Measurements from ENCODE around the gene NT5C3A.
A peak's percentile ranks its signal among the peaks of the same experiment; 100 is the strongest.
"Not testable (repeated sequence)": the region's sequence is repeated elsewhere in the genome, so short reads cannot be mapped to it uniquely, and the experiment has no call there.

NT5C3A gene

DNA sequence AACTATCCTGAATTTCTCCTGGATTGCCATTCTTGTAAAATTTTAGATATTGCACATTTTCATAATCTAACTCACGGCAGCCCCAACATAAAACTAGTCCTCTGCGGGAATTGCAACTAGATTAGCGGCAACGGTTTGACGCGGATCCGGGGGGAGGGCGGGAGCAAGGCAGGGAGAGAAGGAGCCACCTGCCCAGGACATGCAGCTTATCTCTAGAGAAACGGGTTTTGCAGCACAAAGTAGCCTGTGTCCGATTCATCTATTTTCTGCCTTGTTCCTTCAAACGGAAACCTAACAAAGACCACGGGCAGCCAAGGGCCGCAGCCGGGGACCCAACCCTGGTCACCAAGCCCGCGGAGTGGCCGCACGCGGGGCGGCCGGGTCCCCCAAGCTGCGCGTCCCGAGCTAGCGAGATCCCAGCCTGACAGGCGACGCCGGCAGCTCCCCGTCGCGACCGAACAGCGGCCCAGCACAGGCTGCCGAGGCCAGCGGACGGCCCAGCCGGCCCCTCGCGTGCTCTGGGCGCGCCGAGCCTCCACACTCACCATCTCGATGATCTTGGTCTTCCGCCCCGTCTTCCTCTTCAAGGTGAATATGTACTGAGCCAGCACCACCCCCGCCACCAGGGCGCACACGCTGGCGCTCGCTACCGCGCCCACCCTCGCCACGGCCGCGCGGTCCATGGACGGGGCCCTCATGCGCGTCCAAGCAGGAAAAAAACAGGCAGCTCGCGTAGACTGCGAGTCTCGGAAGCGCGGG lies at the start of gene NT5C3A:
Gene NT5C3A, minus strand, starts transcription at position 754 of the 759 bp plus-strand sequence. Its CDS starts 71 bp downstream, at position 683.
- TF ChIP-seq POLR2A (IDR thresholded peaks at IDR 0.05; ENCODE audit: low read depth, low read length): peak; percentile 91
- no peak for FAIRE-seq
- DNase-seq (ENCODE audit: insufficient read length, low spot score): peak; percentile 49

GRCh38 chr7:33111614-33112013 lies 49.0 kb upstream of the NT5C3A start:
- DNase-seq (ENCODE audit: insufficient read length, low spot score): no peak
- no peak for TF ChIP-seq POLR2A (IDR thresholded peaks at IDR 0.05; ENCODE audit: low read depth, low read length)
- no peak for FAIRE-seq

GRCh38 chr7:33109758-33110238 lies 47.2 kb upstream of the NT5C3A start:
- DNase-seq (ENCODE audit: insufficient read length, low spot score) (peak; percentile 51), FAIRE-seq (no peak)
- no peak for TF ChIP-seq POLR2A (IDR thresholded peaks at IDR 0.05; ENCODE audit: low read depth, low read length)

- peak; percentile 89 for TF ChIP-seq POLR2A (IDR thresholded peaks at IDR 0.05; ENCODE audit: low read depth, low read length)
- no peak for FAIRE-seq
Observed at GRCh38 chr7:33109005-33109757, 46.6 kb upstream of the NT5C3A start, which contains the start of gene RP9. Gene RP9 (minus strand): TSS chr7:33109404. CDS start chr7:33109372, 32 bp downstream.

GRCh38 chr7:33108554-33109004 lies 46.0 kb upstream of the NT5C3A start:
- FAIRE-seq (no peak), DNase-seq (ENCODE audit: insufficient read length, low spot score) (no peak)
- no peak for TF ChIP-seq POLR2A (IDR thresholded peaks at IDR 0.05; ENCODE audit: low read depth, low read length)

More at GRCh38 chr7:33109005-33109757, 46.6 kb upstream of the NT5C3A start, which contains the start of gene RP9:
- peak; percentile 87 for DNase-seq (ENCODE audit: insufficient read length, low spot score)

- FAIRE-seq (no peak), DNase-seq (ENCODE audit: insufficient read length, low spot score) (no peak)
- TF ChIP-seq POLR2A (IDR thresholded peaks at IDR 0.05; ENCODE audit: low read depth, low read length): no peak
Observed at GRCh38 chr7:33107136-33108066, 44.8 kb upstream of the NT5C3A start.

DNA sequence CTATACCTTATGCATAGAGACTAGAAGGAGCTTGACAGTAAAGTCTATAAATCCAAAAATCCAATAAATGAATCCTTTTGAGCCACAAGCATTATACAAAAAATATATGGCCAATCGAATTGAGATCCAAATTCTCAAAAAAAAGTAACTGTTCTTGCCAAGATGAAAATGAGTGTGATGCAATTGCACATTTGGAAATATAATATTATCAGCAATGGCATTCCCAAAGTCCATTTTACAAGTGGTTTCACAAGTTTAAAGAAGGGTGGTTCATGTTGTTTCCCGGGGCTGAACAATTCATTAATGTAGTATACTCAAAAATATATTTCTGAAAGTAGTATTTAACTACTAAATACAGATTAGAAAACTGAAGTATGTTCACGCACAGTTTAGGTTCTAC lies 39.3 kb upstream of the NT5C3A start:
- no peak for TF ChIP-seq POLR2A (IDR thresholded peaks at IDR 0.05; ENCODE audit: low read depth, low read length)
- DNase-seq (ENCODE audit: insufficient read length, low spot score) (no peak), FAIRE-seq (no peak)

- DNase-seq (ENCODE audit: insufficient read length, low spot score): no peak
- FAIRE-seq: no peak
- no peak for TF ChIP-seq POLR2A (IDR thresholded peaks at IDR 0.05; ENCODE audit: low read depth, low read length)
Observed at GRCh38 chr7:33100770-33101169, 38.2 kb upstream of the NT5C3A start.

GRCh38 chr7:33099154-33099940 lies 36.8 kb upstream of the NT5C3A start:
- DNase-seq (ENCODE audit: insufficient read length, low spot score) (no peak), FAIRE-seq (no peak)
- TF ChIP-seq POLR2A (IDR thresholded peaks at IDR 0.05; ENCODE audit: low read depth, low read length): no peak

- DNase-seq (ENCODE audit: insufficient read length, low spot score); FAIRE-seq: not testable (repeated sequence)
Observed at GRCh38 chr7:33094745-33095275, 32.2 kb upstream of the NT5C3A start.

DNA sequence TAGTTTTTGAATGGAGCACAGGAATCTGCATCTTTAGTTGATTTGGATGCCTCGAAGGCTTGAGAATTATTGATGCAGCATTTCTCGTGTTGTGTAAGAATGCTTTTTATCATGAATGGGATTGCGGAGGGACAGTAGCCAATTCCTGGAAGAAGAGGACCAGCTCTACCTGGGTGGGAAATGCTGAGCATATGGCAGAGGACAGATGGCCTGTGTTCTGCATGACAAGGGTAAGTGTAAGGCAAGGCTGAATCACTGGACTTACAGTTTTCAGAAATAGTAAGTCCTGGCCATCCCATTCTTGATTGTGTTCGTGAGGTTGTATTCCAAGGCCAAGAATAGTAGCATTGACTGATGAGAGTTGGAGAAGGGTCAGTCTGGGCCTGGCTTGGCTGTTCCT lies 30.7 kb upstream of the NT5C3A start:
- no peak for DNase-seq (ENCODE audit: insufficient read length, low spot score)
- FAIRE-seq: no peak
- no peak for TF ChIP-seq POLR2A (IDR thresholded peaks at IDR 0.05; ENCODE audit: low read depth, low read length)

GRCh38 chr7:33091641-33092191 lies 29.1 kb upstream of the NT5C3A start:
- no peak for TF ChIP-seq POLR2A (IDR thresholded peaks at IDR 0.05; ENCODE audit: low read depth, low read length)
- DNase-seq (ENCODE audit: insufficient read length, low spot score): no peak
- FAIRE-seq: no peak

Measured in H54 (cell line).